PC-3 (cell line): ENCODE results near the gene ASTN2. TPM values are rescaled to one million over a fixed set of nuclear protein-coding genes. Genes with fewer than 3 reads are reported as not detected.

Experiments
- ATAC-seq: fragments of 200-7000 bp; cut with Tn5 transposase; 2 replicates; pipeline ENCODE4 v1.9.1; 2020; ENCODE audit warnings: mild to moderate bottlenecking, moderate library complexity
- BruUV-seq: library from RNA; stranded (reverse); fragments of 400-500 nt; replicated peaks from 2 replicates; lab custom pipeline; 2021; lab: Mats Ljungman, UMichigan
- CTCF ChIA-PET: fragments of 300-600 bp; sonication (Branson Sonifier 250); formaldehyde crosslinking; loops from one replicate; lab custom pipeline; 2022; ENCODE audit warnings: antibody characterized with exemption; lab: Charles Lee
- POLR2A ChIA-PET: fragments of 300-600 bp; sonication (Branson Sonifier 250); formaldehyde crosslinking; loops from one replicate; lab custom pipeline; 2022; ENCODE audit warnings: antibody characterized with exemption; ENCODE audit not compliant: unreplicated experiment; lab: Charles Lee
- DNase-seq: peaks from one replicate; pipeline ENCODE4 v3.0.0-alpha.2; 2015
- H2AFZ ChIP-seq: fragments of 300-600 bp; sonication (generic); 2 replicates; pipeline ENCODE4 v1.6.0; 2016; ENCODE audit warnings: antibody characterized with exemption, low read length
- H3F3A ChIP-seq: fragments of 300-600 bp; sonication (generic); one replicate; pipeline ENCODE4 v1.6.0; 2017; ENCODE audit warnings: antibody characterized with exemption, low read length, control low read depth, mild to moderate bottlenecking; ENCODE audit not compliant: unreplicated experiment
- H3K27ac ChIP-seq: fragments of 300-600 bp; sonication (generic); 2 replicates; pipeline ENCODE4 v1.5.1; 2016; ENCODE audit warnings: mild to moderate bottlenecking, low read length
- H3K27me3 ChIP-seq: fragments of 300-600 bp; sonication (generic); 2 replicates; pipeline ENCODE4 v1.6.1; 2016; ENCODE audit warnings: low read length, mixed read lengths
- H3K36me3 ChIP-seq: fragments of 300-600 bp; sonication (generic); 2 replicates; pipeline ENCODE4 v1.6.1; 2016; ENCODE audit warnings: low read depth, mixed run types, low read length, mixed read lengths
- H3K4me1 ChIP-seq: fragments of 300-600 bp; sonication (generic); 2 replicates; pipeline ENCODE4 v1.5.1; 2016; ENCODE audit warnings: low read length; ENCODE audit not compliant: insufficient read depth
- H3K4me2 ChIP-seq: fragments of 300-600 bp; sonication (generic); 2 replicates; pipeline ENCODE4 v1.6.0; 2016; ENCODE audit warnings: low read length
- H3K4me3 ChIP-seq: fragments of 300-600 bp; sonication (generic); 2 replicates; pipeline ENCODE4 v1.5.1; 2016; ENCODE audit warnings: mild to moderate bottlenecking, low read length, mixed read lengths
- H3K79me2 ChIP-seq: fragments of 300-600 bp; sonication (generic); 2 replicates; pipeline ENCODE4 v1.6.1; 2017; ENCODE audit warnings: low read length, mixed read lengths
- H3K9ac ChIP-seq: fragments of 300-600 bp; sonication (generic); 2 replicates; pipeline ENCODE4 v1.6.0; 2016; ENCODE audit warnings: mild to moderate bottlenecking, low read length
- H3K9me2 ChIP-seq: fragments of 300-600 bp; sonication (generic); replicated peaks from 2 replicates; pipeline ENCODE4 v1.6.1; 2016; ENCODE audit warnings: mixed run types, low read length, mixed read lengths
- H3K9me3 ChIP-seq: fragments of 300-600 bp; sonication (generic); 2 replicates; pipeline ENCODE4 v1.6.1; 2016; ENCODE audit warnings: low read length, mixed read lengths
- H4K20me1 ChIP-seq: fragments of 300-600 bp; sonication (generic); 2 replicates; pipeline ENCODE4 v1.6.1; 2016; ENCODE audit warnings: low read length, mixed read lengths
- EZH2 ChIP-seq: fragments of 300-600 bp; sonication (generic); IDR thresholded peaks from one replicate; pipeline ENCODE4 v1.6.1; 2017; ENCODE audit warnings: antibody characterized with exemption, mild to moderate bottlenecking, low read length; ENCODE audit not compliant: unreplicated experiment
- EZH2phosphoT487 ChIP-seq: fragments of 300-600 bp; sonication (generic); IDR thresholded peaks from 2 replicates; pipeline ENCODE4 v1.6.1; 2018; ENCODE audit warnings: mild to moderate bottlenecking, antibody characterized with exemption, low read length, borderline replicate concordance
- intact Hi-C: fragments of 100-400 bp; cut with micrococcal nuclease; formaldehyde crosslinking; loops from 2 replicates; pipeline ENCODE4 v1.9.0; 2023
- total RNA-seq: library from RNA; depleted of rRNA; stranded (reverse); fragments of >200 nt; gene quantifications from 2 replicates; pipeline ENCODE4 v1.2.3, GENCODE V29; 2014
- TF ChIP-seq, protein P1 (sequence below): fragments of 300-600 bp; sonication (generic); conservative IDR thresholded peaks from 2 replicates; pipeline ENCODE4 v1.5.1; 2017; ENCODE audit warnings: antibody characterized with exemption, low read depth, mild to moderate bottlenecking, low read length

ASTN2 gene
- total RNA-seq, 1 experiment from 2014 or later, result 3.5 TPM

DNA sequence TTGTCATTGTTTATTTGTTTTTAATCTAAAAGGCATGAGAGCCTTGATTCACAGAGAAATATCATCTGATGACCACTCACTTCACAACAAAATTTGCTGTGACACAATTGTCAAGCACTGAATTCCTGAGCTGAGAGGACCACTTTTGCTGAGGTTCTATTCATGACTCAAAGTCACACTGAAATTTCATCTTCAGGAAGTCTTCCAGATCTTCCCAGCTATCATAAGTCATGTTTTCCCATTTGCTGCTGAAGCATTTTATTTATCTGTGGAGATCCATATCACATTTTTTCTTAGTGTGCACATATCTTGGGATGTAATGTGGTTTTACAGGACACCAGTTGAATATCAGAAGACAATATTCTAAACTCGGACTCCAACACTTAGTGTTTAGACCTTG, 982.8 kb downstream of the ASTN2 start:
- Histone ChIP-seq H3K4me1 (no peaks in the 10 kb centered on the region), H3K4me3 (no peak overlapping the region), H3K27ac (no peak overlapping the region), H2AFZ (no peak overlapping the region), H3K9me3 (no peaks in the 10 kb centered on the region), H3K9me2 (no peaks in the 10 kb centered on the region), H3K27me3 (no peaks in the 10 kb centered on the region), H3K79me2 (no peaks in the 10 kb centered on the region), H3K4me2 (no peak overlapping the region), H3K36me3 (no peaks in the 10 kb centered on the region), H4K20me1 (no peaks in the 10 kb centered on the region), H3K9ac (no peak overlapping the region), H3F3A (no peaks in the 10 kb centered on the region)
- DNase-seq (no peak), ATAC-seq (no peak)
- TF ChIP-seq EZH2 (no peak), EZH2phosphoT487 (no peak)
- TF ChIP-seq, protein P1, sequence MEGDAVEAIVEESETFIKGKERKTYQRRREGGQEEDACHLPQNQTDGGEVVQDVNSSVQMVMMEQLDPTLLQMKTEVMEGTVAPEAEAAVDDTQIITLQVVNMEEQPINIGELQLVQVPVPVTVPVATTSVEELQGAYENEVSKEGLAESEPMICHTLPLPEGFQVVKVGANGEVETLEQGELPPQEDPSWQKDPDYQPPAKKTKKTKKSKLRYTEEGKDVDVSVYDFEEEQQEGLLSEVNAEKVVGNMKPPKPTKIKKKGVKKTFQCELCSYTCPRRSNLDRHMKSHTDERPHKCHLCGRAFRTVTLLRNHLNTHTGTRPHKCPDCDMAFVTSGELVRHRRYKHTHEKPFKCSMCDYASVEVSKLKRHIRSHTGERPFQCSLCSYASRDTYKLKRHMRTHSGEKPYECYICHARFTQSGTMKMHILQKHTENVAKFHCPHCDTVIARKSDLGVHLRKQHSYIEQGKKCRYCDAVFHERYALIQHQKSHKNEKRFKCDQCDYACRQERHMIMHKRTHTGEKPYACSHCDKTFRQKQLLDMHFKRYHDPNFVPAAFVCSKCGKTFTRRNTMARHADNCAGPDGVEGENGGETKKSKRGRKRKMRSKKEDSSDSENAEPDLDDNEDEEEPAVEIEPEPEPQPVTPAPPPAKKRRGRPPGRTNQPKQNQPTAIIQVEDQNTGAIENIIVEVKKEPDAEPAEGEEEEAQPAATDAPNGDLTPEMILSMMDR, result no peak
- ChIA-PET POLR2A (no interaction called here), CTCF (no interaction called here)
- no TSS peak for BruUV-seq
- intact Hi-C loops, result no loop called here

DNA sequence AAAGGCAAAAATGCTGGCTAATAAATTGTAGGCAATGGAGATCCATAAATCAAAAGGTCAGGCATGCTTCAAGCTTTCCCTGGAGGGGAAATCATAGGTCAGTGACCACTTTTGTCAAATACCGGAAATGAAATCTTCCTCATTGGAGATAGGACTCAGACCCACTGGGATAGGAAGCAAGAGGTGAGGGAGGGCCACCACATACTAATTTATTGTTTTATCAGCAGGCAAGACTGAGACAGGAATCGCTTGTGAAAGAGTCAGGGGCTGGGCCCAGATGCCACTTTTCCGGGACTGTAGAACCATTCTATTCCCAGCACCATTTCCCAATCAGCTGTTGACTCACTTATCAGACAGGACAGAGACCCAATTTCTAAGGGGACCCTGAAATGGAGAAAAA, 984.0 kb downstream of the ASTN2 start:
- no peaks in the 10 kb centered on the region for H3K79me2 ChIP-seq
- ChIA-PET POLR2A (no interaction called here), CTCF (no interaction called here)
- H3F3A ChIP-seq, result no peaks in the 10 kb centered on the region
- H3K9me2 ChIP-seq, result no peaks in the 10 kb centered on the region
- no TSS peak for BruUV-seq
- H3K36me3 ChIP-seq, result no peaks in the 10 kb centered on the region
- H4K20me1 ChIP-seq, result no peaks in the 10 kb centered on the region
- no peak overlapping the region for H3K4me3 ChIP-seq
- no peaks in the 10 kb centered on the region for H3K4me1 ChIP-seq
- H3K27me3 ChIP-seq, result no peaks in the 10 kb centered on the region
- no peak for ATAC-seq
- H3K27ac ChIP-seq, result no peak overlapping the region
- no peak for DNase-seq
- no peak overlapping the region for H3K4me2 ChIP-seq
- H3K9me3 ChIP-seq, result no peaks in the 10 kb centered on the region
- H3K9ac ChIP-seq, result no peak overlapping the region
- TF ChIP-seq EZH2phosphoT487, result no peak
- TF ChIP-seq, protein P1, result no peak
- no peak for TF ChIP-seq EZH2
- no peak overlapping the region for H2AFZ ChIP-seq
- intact Hi-C loops, result no loop called here

DNA sequence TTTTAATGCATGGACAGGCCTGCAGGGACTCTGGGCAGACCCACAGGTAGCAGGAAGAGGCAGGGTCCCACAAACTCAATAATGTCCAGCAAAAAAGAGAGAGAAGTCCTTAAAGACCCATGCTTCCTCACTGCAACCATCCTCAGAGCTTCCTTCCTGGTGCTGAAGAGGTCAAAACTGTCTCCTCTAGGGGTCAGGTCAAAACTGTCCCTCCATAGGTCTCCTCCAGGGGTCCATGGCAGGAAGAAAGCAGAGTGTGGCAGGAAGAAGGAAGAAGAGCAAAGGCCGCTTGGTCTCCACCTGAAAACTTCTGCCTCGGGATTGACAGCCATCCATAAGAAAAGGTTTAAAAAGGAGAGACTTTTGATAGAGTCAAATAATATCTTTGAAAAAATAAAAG, 989.6 kb downstream of the ASTN2 start:
- intact Hi-C loops, result no loop called here
- H3K36me3 ChIP-seq, result no peaks in the 10 kb centered on the region
- H2AFZ ChIP-seq, result no peak overlapping the region
- POLR2A ChIA-PET, result no interaction called here
- H3K4me3 ChIP-seq, result no peak overlapping the region
- H3K9ac ChIP-seq, result no peak overlapping the region
- no peaks in the 10 kb centered on the region for H3K4me1 ChIP-seq
- DNase-seq (no peak), ATAC-seq (no peak)
- BruUV-seq, result no TSS peak
- H3K4me2 ChIP-seq, result no peak overlapping the region
- no peaks in the 10 kb centered on the region for H4K20me1 ChIP-seq
- no peaks in the 10 kb centered on the region for H3K79me2 ChIP-seq
- H3K9me2 ChIP-seq, result no peaks in the 10 kb centered on the region
- H3F3A ChIP-seq, result no peaks in the 10 kb centered on the region
- no peaks in the 10 kb centered on the region for H3K9me3 ChIP-seq
- CTCF ChIA-PET, result no interaction called here
- no peak overlapping the region for H3K27ac ChIP-seq
- TF ChIP-seq EZH2phosphoT487, result no peak
- TF ChIP-seq, protein P1, result no peak
- no peak for TF ChIP-seq EZH2
- H3K27me3 ChIP-seq, result no peaks in the 10 kb centered on the region
